Hepatocyte (in vitro differentiated cells): ENCODE data around the gene OR8B8. TPM values are rescaled to one million over a fixed set of nuclear protein-coding genes. Genes with fewer than 3 reads are reported as not detected.
"Not testable (repeated sequence)": the region's sequence is repeated elsewhere in the genome, so short reads cannot be mapped to it uniquely, and the experiment has no call there.

Experiments
- DNase-seq: peaks from one replicate; pipeline ENCODE4 v3.0.0-alpha.2; 2016; ENCODE audit warnings: low spot score
- H2AFZ ChIP-seq: fragments of 200-600 bp; sonication (generic); 2 replicates; pipeline ENCODE4 v1.6.0; 2016; ENCODE audit warnings: antibody characterized with exemption, mild to moderate bottlenecking
- H3K27ac ChIP-seq: fragments of 200-600 bp; sonication (generic); 2 replicates; pipeline ENCODE4 v1.5.1; 2016; ENCODE audit warnings: mild to moderate bottlenecking
- H3K27me3 ChIP-seq: fragments of 200-600 bp; sonication (generic); 2 replicates; pipeline ENCODE4 v1.6.1; 2016
- H3K36me3 ChIP-seq: fragments of 200-600 bp; sonication (generic); replicated peaks from 2 replicates; pipeline ENCODE4 v1.5.1; 2016; ENCODE audit warnings: low read depth; ENCODE audit not compliant: insufficient read depth
- H3K4me1 ChIP-seq: fragments of 200-600 bp; sonication (generic); 2 replicates; pipeline ENCODE4 v1.5.1; 2016; ENCODE audit warnings: mild to moderate bottlenecking, moderate library complexity; ENCODE audit not compliant: insufficient read depth
- H3K4me2 ChIP-seq: fragments of 200-600 bp; sonication (generic); 2 replicates; pipeline ENCODE4 v1.6.0; 2016
- H3K4me3 ChIP-seq: fragments of 200-600 bp; sonication (generic); 2 replicates; pipeline ENCODE4 v1.5.1; 2016; ENCODE audit warnings: mild to moderate bottlenecking
- H3K79me2 ChIP-seq: fragments of 200-600 bp; sonication (generic); 2 replicates; pipeline ENCODE4 v1.6.0; 2017; ENCODE audit warnings: mild to moderate bottlenecking
- H3K9me2 ChIP-seq: fragments of 200-600 bp; sonication (generic); replicated peaks from 2 replicates; pipeline ENCODE4 v1.6.0; 2017; ENCODE audit warnings: mild to moderate bottlenecking; ENCODE audit not compliant: insufficient read depth
- H3K9me3 ChIP-seq: fragments of 200-600 bp; sonication (generic); 2 replicates; pipeline ENCODE4 v1.5.1; 2016; ENCODE audit warnings: low read depth, mild to moderate bottlenecking
- H4K20me1 ChIP-seq: fragments of 200-600 bp; sonication (generic); 2 replicates; pipeline ENCODE4 v1.6.0; 2016; ENCODE audit warnings: mild to moderate bottlenecking; ENCODE audit not compliant: insufficient read depth, poor library complexity, severe bottlenecking
- CTCF ChIP-seq: fragments of 200-600 bp; sonication (generic); IDR thresholded peaks from 2 replicates; pipeline ENCODE4 v1.5.1; 2016; ENCODE audit warnings: antibody characterized with exemption, mild to moderate bottlenecking; ENCODE audit not compliant: poor library complexity
- EZH2 ChIP-seq: fragments of 200-600 bp; sonication (generic); IDR thresholded peaks from 2 replicates; pipeline ENCODE4 v1.6.1; 2016; ENCODE audit warnings: antibody characterized with exemption, mild to moderate bottlenecking, borderline replicate concordance
- EZH2phosphoT487 ChIP-seq: fragments of 200-600 bp; sonication (generic); IDR thresholded peaks from one replicate; pipeline ENCODE4 v1.6.1; 2018; ENCODE audit warnings: antibody characterized with exemption, mild to moderate bottlenecking, low read depth, moderate library complexity; ENCODE audit not compliant: unreplicated experiment, severe bottlenecking
- WGBS: methylation state at CpG from one replicate; pipeline ENCODE4 v1.1.6; 2016; ENCODE audit warnings: low lambda C conversion rate; ENCODE audit errors: missing lambda C conversion rate; 5-methylcytosine and 5-hydroxymethylcytosine counted together
- polyA plus RNA-seq: library from polyadenylated mRNA; unstranded; fragments of >200 nt; fragmentation: Nextera tagmentation; extraction: Ambion mirVana; gene quantifications from 2 replicates; pipeline ENCODE4 v1.2.1, GENCODE V29; 2016
- total RNA-seq: library from RNA; depleted of rRNA; stranded (reverse); fragments of >200 nt; gene quantifications from 2 replicates; pipeline ENCODE4 v1.2.3, GENCODE V29; 2014

The OR8B8 gene
- total and polyA plus RNA-seq, 2 experiments from 2014 or later = not detected

DNA sequence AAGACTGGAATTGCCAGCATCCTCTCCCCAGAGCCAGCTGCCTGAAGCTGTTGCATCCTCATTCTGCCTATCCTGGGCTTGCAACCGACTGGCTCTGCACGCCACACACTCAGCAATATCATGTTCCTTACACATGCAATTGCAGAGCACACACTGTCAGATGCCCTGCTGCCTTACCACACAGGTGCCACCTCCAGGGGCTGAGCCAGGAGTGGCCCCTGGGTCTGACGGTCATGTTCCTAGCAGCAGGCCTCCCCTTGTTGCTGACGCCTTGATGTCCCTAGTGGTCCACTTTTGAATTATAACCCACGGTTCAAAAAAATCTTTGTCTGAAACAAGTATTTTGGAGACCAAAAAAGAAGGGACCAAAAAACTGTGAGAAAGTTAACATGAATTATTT, 18.5 kb upstream of the OR8B8 start:
- no peaks in the 10 kb centered on the region for H3K36me3 ChIP-seq
- H3K27ac ChIP-seq = no peak overlapping the region
- no peaks in the 10 kb centered on the region for H3K79me2 ChIP-seq
- H3K9me3 ChIP-seq = no peaks in the 10 kb centered on the region
- no peaks in the 10 kb centered on the region for H4K20me1 ChIP-seq
- WGBS = 90% methylated on average over 5 of the region's 5 CpGs
- no peak for DNase-seq
- H3K4me2 ChIP-seq = no peak overlapping the region
- TF ChIP-seq CTCF (no peak), EZH2 (no peak)
- no peaks in the 10 kb centered on the region for H3K27me3 ChIP-seq
- H3K9me2 ChIP-seq = no peaks in the 10 kb centered on the region
- H3K4me3 ChIP-seq = no peak overlapping the region
- no peak overlapping the region for H2AFZ ChIP-seq
- no peaks in the 10 kb centered on the region for H3K4me1 ChIP-seq

DNA sequence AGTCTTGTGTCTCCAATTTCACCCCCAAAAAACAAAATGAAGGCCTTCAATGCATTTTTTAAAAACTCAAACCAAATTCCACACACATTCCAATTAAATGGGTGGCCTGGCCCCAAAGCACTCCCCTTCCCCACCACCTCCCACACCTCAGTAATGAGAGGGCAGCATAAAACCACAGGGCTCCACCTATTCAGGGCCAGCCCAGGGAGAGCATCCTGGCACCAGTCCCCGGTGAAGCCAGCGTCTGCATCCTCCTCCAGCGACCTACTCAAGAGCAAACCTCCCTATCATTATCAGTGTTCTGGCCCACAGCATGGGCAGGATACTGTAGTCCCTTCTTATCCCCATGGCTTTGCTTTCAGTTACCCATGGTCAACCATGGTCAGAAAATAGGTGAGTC, 17.8 kb upstream of the OR8B8 start:
- no peaks in the 10 kb centered on the region for H4K20me1 ChIP-seq
- no peaks in the 10 kb centered on the region for H3K9me3 ChIP-seq
- no peak overlapping the region for H3K4me2 ChIP-seq
- H3K27ac ChIP-seq = no peak overlapping the region
- no peaks in the 10 kb centered on the region for H3K79me2 ChIP-seq
- no peaks in the 10 kb centered on the region for H3K27me3 ChIP-seq
- no peaks in the 10 kb centered on the region for H3K4me1 ChIP-seq
- H3K4me3 ChIP-seq = no peak overlapping the region
- no peaks in the 10 kb centered on the region for H3K36me3 ChIP-seq
- H2AFZ ChIP-seq = no peak overlapping the region
- H3K9me2 ChIP-seq = no peaks in the 10 kb centered on the region
- 83% methylated on average over 3 of the region's 3 CpGs for WGBS
- no peak for TF ChIP-seq EZH2
- TF ChIP-seq CTCF = no peak
- no peak for TF ChIP-seq EZH2phosphoT487
- no peak for DNase-seq

DNA sequence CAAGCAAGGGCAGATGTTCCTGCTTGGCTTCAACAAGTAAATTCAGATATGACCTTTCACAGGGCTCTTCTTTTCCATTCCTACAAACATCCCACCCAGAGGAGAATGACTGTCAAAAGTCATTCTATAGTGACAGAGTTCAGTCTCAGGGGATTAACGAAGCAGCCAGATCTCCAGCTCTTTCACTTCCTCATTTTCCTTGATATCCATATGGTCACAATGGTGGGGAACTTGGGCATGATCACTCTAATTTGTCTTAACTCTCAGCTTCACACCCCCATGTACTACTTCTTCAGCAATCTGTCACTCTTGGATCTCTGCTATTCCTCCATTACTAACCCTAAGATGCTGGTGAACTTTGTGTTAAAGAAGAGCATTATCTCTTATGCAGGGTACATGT, 15.0 kb upstream of the OR8B8 start:
- no peak for DNase-seq
- no peak overlapping the region for H3K4me3 ChIP-seq
- 95% methylated on average over 1 of the region's 1 CpG for WGBS

DNA sequence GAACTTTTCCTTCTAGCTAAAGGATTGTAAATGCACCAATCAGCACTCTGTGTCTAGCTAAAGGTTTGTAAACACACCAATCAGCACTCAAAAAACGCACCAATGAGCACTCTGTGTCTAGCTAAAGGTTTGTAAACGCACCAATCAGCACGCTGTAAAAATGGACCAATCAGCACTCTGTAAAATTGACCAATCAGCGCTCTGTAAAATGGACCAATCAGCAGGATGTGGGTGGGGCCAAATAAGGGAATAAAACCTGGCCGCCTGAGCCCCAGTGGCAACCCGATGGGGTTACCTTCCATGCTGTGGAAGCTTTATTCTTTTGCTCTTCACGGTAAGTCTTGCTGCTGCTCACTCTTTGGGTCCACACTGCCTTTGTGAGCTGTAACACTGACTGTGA, 13.9 kb upstream of the OR8B8 start:
- H3K9me3 ChIP-seq, H3K9me2 ChIP-seq, H3K27ac ChIP-seq, H2AFZ ChIP-seq, H4K20me1 ChIP-seq, H3K79me2 ChIP-seq, DNase-seq, H3K27me3 ChIP-seq, H3K4me3 ChIP-seq, H3K36me3 ChIP-seq, H3K4me1 ChIP-seq, H3K4me2 ChIP-seq: not testable (repeated sequence)
- 93% methylated on average over 7 of the region's 7 CpGs for WGBS

More for the DNA sequence above, 15.0 kb upstream of the OR8B8 start:
- Histone ChIP-seq H3K4me1 (no peaks in the 10 kb centered on the region), H3K9me3 (no peaks in the 10 kb centered on the region), H3K27ac (no peak overlapping the region), H3K4me2 (no peak overlapping the region), H3K79me2 (no peaks in the 10 kb centered on the region), H3K36me3 (no peaks in the 10 kb centered on the region), H4K20me1 (no peaks in the 10 kb centered on the region), H3K9me2 (no peaks in the 10 kb centered on the region), H2AFZ (no peak overlapping the region), H3K27me3 (no peaks in the 10 kb centered on the region)
- TF ChIP-seq EZH2 (no peak), CTCF (no peak), EZH2phosphoT487 (no peak)
